ENCODE measurements around the gene GANAB. TPM values are rescaled to one million over a fixed set of nuclear protein-coding genes. Genes with fewer than 3 reads are reported as not detected.

Gene GANAB
- total and polyA plus RNA-seq, 2 donors (not counting 1 experiment from before 2014, with no cell fraction given): 279 to 328 TPM

GRCh38 chr11:62600367-62601121, 45.9 kb downstream of the GANAB start:
- no peaks in the 10 kb centered on the region for H4K20me1 ChIP-seq (ENCODE audit: control insufficient read depth, extremely low read depth, insufficient read depth, low read length)

GRCh38 chr11:62599901-62600300, 46.5 kb downstream of the GANAB start:
- Histone ChIP-seq H3K4me1 (ENCODE audit: control insufficient read depth, extremely low read depth, insufficient read depth, low read length) (peaks cover 6% of the 10 kb centered on the region), H3K36me3 (ENCODE audit: control insufficient read depth, insufficient read depth, low read length) (peaks cover 18% of the 10 kb centered on the region), H3K27ac (ENCODE audit: insufficient read depth, low read length) (peak overlapping the region; percentile 92), H2AFZ (ENCODE audit: low read length) (no peak overlapping the region), H4K20me1 (ENCODE audit: control insufficient read depth, extremely low read depth, insufficient read depth, low read length) (no peaks in the 10 kb centered on the region), H3K79me2 (ENCODE audit: control insufficient read depth, insufficient read depth, low read length) (peaks cover 37% of the 10 kb centered on the region), H3K4me2 (ENCODE audit: extremely low read depth, insufficient read depth, low read length) (peak overlapping the region; percentile 88), H3K27me3 (ENCODE audit: control insufficient read depth, insufficient read depth, low read length) (no peaks in the 10 kb centered on the region), H3K9me3 (ENCODE audit: control insufficient read depth, insufficient read depth, low read depth, low read length) (no peaks in the 10 kb centered on the region), H3K4me3 (replicated peaks in 1 of 4; ENCODE audit: control extremely low read depth in 1 of 4, insufficient read depth in 1 of 4, low read depth in 3 of 4, low read length in 4 of 4) (peak overlapping the region; percentile 77 to 93 (median 89)), H3K9ac (ENCODE audit: insufficient read depth, low read length) (peak overlapping the region; percentile 94)
- no peak for DNase-seq (ENCODE audit: low read depth in 2 of 2)
- no peak for TF ChIP-seq EZH2 (IDR thresholded peaks at IDR 0.05; ENCODE audit: low read length, missing control alignments)

More at GRCh38 chr11:62600367-62601121, 45.9 kb downstream of the GANAB start:
- Histone ChIP-seq H3K79me2 (ENCODE audit: control insufficient read depth, insufficient read depth, low read length) (peaks cover 37% of the 10 kb centered on the region), H2AFZ (ENCODE audit: low read length) (no peak overlapping the region), H3K9me3 (ENCODE audit: control insufficient read depth, insufficient read depth, low read depth, low read length) (no peaks in the 10 kb centered on the region), H3K36me3 (ENCODE audit: control insufficient read depth, insufficient read depth, low read length) (peaks cover 20% of the 10 kb centered on the region), H3K4me2 (ENCODE audit: extremely low read depth, insufficient read depth, low read length) (peak overlapping the region; percentile 88), H3K4me1 (ENCODE audit: control insufficient read depth, extremely low read depth, insufficient read depth, low read length) (peaks cover 6% of the 10 kb centered on the region), H3K4me3 (replicated peaks in 1 of 4; ENCODE audit: control extremely low read depth in 1 of 4, insufficient read depth in 1 of 4, low read depth in 3 of 4, low read length in 4 of 4) (peak overlapping the region; percentile 77 to 93 (median 89)), H3K9ac (ENCODE audit: insufficient read depth, low read length) (peak overlapping the region; percentile 94), H3K27me3 (ENCODE audit: control insufficient read depth, insufficient read depth, low read length) (no peaks in the 10 kb centered on the region), H3K27ac (ENCODE audit: insufficient read depth, low read length) (peak overlapping the region; percentile 92)
- TF ChIP-seq CTCF (conservative IDR thresholded peaks at IDR 0.05 in 1 of 2, IDR thresholded peaks at IDR 0.05 in 1 of 2; ENCODE audit: low read depth in 1 of 2, low read length in 2 of 2) (no peak), EZH2 (IDR thresholded peaks at IDR 0.05; ENCODE audit: low read length, missing control alignments) (no peak)
- no peak for DNase-seq (ENCODE audit: low read depth in 2 of 2)

DNA sequence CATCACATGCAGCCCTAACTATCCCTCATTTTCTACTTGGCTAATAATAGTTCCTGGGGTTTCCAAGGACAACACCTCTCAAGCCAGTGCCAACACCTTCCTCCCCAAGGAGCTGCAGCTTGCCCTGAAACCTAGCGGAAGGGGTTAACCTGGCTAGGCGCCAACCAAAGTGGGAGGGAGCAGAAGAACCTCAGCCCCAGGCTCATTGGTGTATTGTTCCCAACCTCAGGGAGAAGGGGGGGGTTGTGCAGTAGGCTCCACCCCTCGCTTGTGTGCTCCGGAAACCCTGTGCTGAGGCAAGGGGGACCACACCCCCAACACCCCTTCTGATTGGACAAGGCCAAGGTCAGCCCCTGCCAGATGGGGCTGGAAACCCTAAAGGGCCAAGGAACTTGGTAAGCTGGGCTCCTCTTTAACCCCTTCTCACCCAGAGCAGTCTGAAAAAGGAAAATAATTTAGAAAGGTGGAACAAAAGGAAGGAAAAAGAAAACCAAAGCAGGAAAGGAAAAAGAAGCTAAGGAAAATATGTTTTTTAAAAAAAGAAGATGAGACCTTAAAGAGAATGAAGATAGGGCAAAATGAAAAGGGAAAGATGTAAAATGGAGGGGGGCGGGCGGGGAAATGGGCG, 47.2 kb downstream of the GANAB start:
- peak overlapping the region; percentile 24 for H3K27ac ChIP-seq (ENCODE audit: insufficient read depth, low read length)
- no peak overlapping the region for H2AFZ ChIP-seq (ENCODE audit: low read length)
- H3K27me3 ChIP-seq (ENCODE audit: control insufficient read depth, insufficient read depth, low read length): no peaks in the 10 kb centered on the region
- peak; percentile 99 for DNase-seq (ENCODE audit: low read depth in 2 of 2)
- no peak overlapping the region for H3K9ac ChIP-seq (ENCODE audit: insufficient read depth, low read length)
- H3K4me1 ChIP-seq (ENCODE audit: control insufficient read depth, extremely low read depth, insufficient read depth, low read length): peaks cover 6% of the 10 kb centered on the region
- H3K4me3 ChIP-seq (replicated peaks in 1 of 4; ENCODE audit: control extremely low read depth in 1 of 4, insufficient read depth in 1 of 4, low read depth in 3 of 4, low read length in 4 of 4): peak overlapping the region in 3 of 4 experiments; percentile 15 to 88 (median 77)
- H3K79me2 ChIP-seq (ENCODE audit: control insufficient read depth, insufficient read depth, low read length): peaks cover 37% of the 10 kb centered on the region
- no peak for TF ChIP-seq CTCF (conservative IDR thresholded peaks at IDR 0.05 in 1 of 2, IDR thresholded peaks at IDR 0.05 in 1 of 2; ENCODE audit: low read depth in 1 of 2, low read length in 2 of 2)
- no peak for TF ChIP-seq EZH2 (IDR thresholded peaks at IDR 0.05; ENCODE audit: low read length, missing control alignments)
- H4K20me1 ChIP-seq (ENCODE audit: control insufficient read depth, extremely low read depth, insufficient read depth, low read length): no peaks in the 10 kb centered on the region
- no peaks in the 10 kb centered on the region for H3K9me3 ChIP-seq (ENCODE audit: control insufficient read depth, insufficient read depth, low read depth, low read length)
- H3K4me2 ChIP-seq (ENCODE audit: extremely low read depth, insufficient read depth, low read length): peak overlapping the region; percentile 42
- peaks cover 18% of the 10 kb centered on the region for H3K36me3 ChIP-seq (ENCODE audit: control insufficient read depth, insufficient read depth, low read length)

Measured in fibroblast of lung (primary cell).